Measurements from ENCODE around the gene PHLDB3. TPM values are rescaled to one million over a fixed set of nuclear protein-coding genes. Genes with fewer than 3 reads are reported as not detected.

The PHLDB3 gene
- total RNA-seq, 1 experiment from 2014 or later = 33.1 TPM

- H3K36me3 ChIP-seq (ENCODE audit: control insufficient read depth, insufficient read depth, low read length) = no peaks in the 10 kb centered on the region
- no peaks in the 10 kb centered on the region for H3K9me3 Mint-ChIP-seq (ENCODE audit: unreplicated experiment)
- CTCF ChIA-PET = no interaction called here
- H3K4me3 ChIP-seq (ENCODE audit: low read depth, low read length) = no peak overlapping the region
- H3K4me3 Mint-ChIP-seq (ENCODE audit: unreplicated experiment) = no peak overlapping the region
- POLR2A ChIA-PET = no interaction called here
- H3K36me3 Mint-ChIP-seq (ENCODE audit: insufficient read depth, unreplicated experiment) = no peaks in the 10 kb centered on the region
- no peaks in the 10 kb centered on the region for H3K27me3 ChIP-seq (replicated peaks; ENCODE audit: control insufficient read depth, insufficient read depth, low read length)
- H3K27ac Mint-ChIP-seq (ENCODE audit: unreplicated experiment) = no peak overlapping the region
- no peaks in the 10 kb centered on the region for H3K9me3 ChIP-seq
- H3K4me1 ChIP-seq = no peaks in the 10 kb centered on the region
- intact Hi-C loops (cut with micrococcal nuclease; ENCODE audit: unreplicated experiment) = no loop called here
- H3K4me1 Mint-ChIP-seq (ENCODE audit: low read depth, unreplicated experiment) = peaks cover 13% of the 10 kb centered on the region
- BruUV-seq (replicated peaks) = no TSS peak
- H3K27me3 Mint-ChIP-seq (ENCODE audit: insufficient read depth, unreplicated experiment) = no peaks in the 10 kb centered on the region
- DNase-seq = no peak
- no peak for TF ChIP-seq CTCF (IDR thresholded peaks at IDR 0.05; ENCODE audit: insufficient read depth in 1 of 2, low read depth in 1 of 2, low read length in 1 of 2, severe bottlenecking in 1 of 2, unreplicated experiment in 1 of 2)
These were observed 75.2 kb downstream of the PHLDB3 start for GRCh38 chr19:43429395-43429794.

- peak in 1 of 2 experiments; percentile 29 for DNase-seq
- TF ChIP-seq CTCF (IDR thresholded peaks at IDR 0.05; ENCODE audit: insufficient read depth in 1 of 2, low read depth in 1 of 2, low read length in 1 of 2, severe bottlenecking in 1 of 2, unreplicated experiment in 1 of 2) = peak; percentile 46 to 67
- no peaks in the 10 kb centered on the region for H3K9me3 ChIP-seq
- ChIA-PET POLR2A (no interaction called here), CTCF (interaction anchor here (0.6 to 1.8 kb wide), 9 partner anchors 8 to 542 kb away, joined by 3 to 11 read pairs (median 4); no protein-coding TSS in a partner anchor)
- no peak overlapping the region for H3K4me3 Mint-ChIP-seq (ENCODE audit: unreplicated experiment)
- peaks cover 13% of the 10 kb centered on the region for H3K4me1 Mint-ChIP-seq (ENCODE audit: low read depth, unreplicated experiment)
- no peaks in the 10 kb centered on the region for H3K36me3 Mint-ChIP-seq (ENCODE audit: insufficient read depth, unreplicated experiment)
- no peaks in the 10 kb centered on the region for H3K27me3 Mint-ChIP-seq (ENCODE audit: insufficient read depth, unreplicated experiment)
- H3K9me3 Mint-ChIP-seq (ENCODE audit: unreplicated experiment) = peaks cover 6% of the 10 kb centered on the region
- H3K36me3 ChIP-seq (ENCODE audit: control insufficient read depth, insufficient read depth, low read length) = no peaks in the 10 kb centered on the region
- peak overlapping the region; percentile 40 for H3K27ac Mint-ChIP-seq (ENCODE audit: unreplicated experiment)
- H3K27me3 ChIP-seq (replicated peaks; ENCODE audit: control insufficient read depth, insufficient read depth, low read length) = no peaks in the 10 kb centered on the region
- H3K4me3 ChIP-seq (ENCODE audit: low read depth, low read length) = no peak overlapping the region
- H3K4me1 ChIP-seq = no peaks in the 10 kb centered on the region
- intact Hi-C loops (cut with micrococcal nuclease; ENCODE audit: unreplicated experiment) = no loop called here
- no TSS peak for BruUV-seq (replicated peaks)
These were observed 78.8 kb downstream of the PHLDB3 start for GRCh38 chr19:43425567-43426392.

Other genes starting within 250 kb of the PHLDB3 start
- gene PSG9, start 235.2 kb downstream of the PHLDB3 start, total RNA-seq (2022) = not detected in 2 replicates
- gene CD177, start 151.1 kb downstream of the PHLDB3 start, total RNA-seq (2022) = 0.14 TPM in 1 of 2 replicates, not detected in the other
- gene TEX101, start 89.9 kb downstream of the PHLDB3 start, total RNA-seq (2022) = not detected in 2 replicates
- gene LYPD3, start 39.1 kb downstream of the PHLDB3 start, total RNA-seq (2022) = 1.3 and 2.2 TPM in 2 replicates
- gene ETHE1, start 22.5 kb upstream of the PHLDB3 start, total RNA-seq (2022) = 39.6 and 42.5 TPM in 2 replicates
- 1.00 and 1.2 TPM in 2 replicates for gene ZNF575, start 28.4 kb upstream of the PHLDB3 start, total RNA-seq (2022)
- 40.7 and 44.5 TPM in 2 replicates for gene XRCC1, start 70.8 kb upstream of the PHLDB3 start, total RNA-seq (2022)
- gene PINLYP, start 71.1 kb upstream of the PHLDB3 start, total RNA-seq (2022) = 0.30 TPM in 1 of 2 replicates, not detected in the other
- gene IRGQ, start 91.4 kb upstream of the PHLDB3 start, total RNA-seq (2022) = 27.7 and 30.1 TPM in 2 replicates
- 13.2 and 16.9 TPM in 2 replicates for gene ZNF576, start 91.8 kb upstream of the PHLDB3 start, total RNA-seq (2022)
- gene SRRM5, start 107.3 kb upstream of the PHLDB3 start, total RNA-seq (2022) = 0.81 and 1.0 TPM in 2 replicates
- gene ZNF428, start 114.9 kb upstream of the PHLDB3 start, total RNA-seq (2022) = 38.9 and 39.5 TPM in 2 replicates
- gene CADM4, start 135.1 kb upstream of the PHLDB3 start, total RNA-seq (2022) = 10.4 and 13.2 TPM in 2 replicates
- 2.2 and 3.1 TPM in 2 replicates for gene PLAUR, start 165.4 kb upstream of the PHLDB3 start, total RNA-seq (2022)
- gene IRGC, start 211.3 kb upstream of the PHLDB3 start, total RNA-seq (2022) = not detected in 2 replicates

All from Caco-2 (cell line).